Adipocyte (in vitro differentiated cells): Measurements from ENCODE around the gene TRIM63.

ENCODE experiments used
- DNase-seq: peaks from one replicate; pipeline ENCODE4 v3.0.0-alpha.2; 2015; ENCODE audit warnings: low read depth
- H3K27me3 ChIP-seq: replicated peaks from 2 replicates; pipeline ENCODE4 v1.7.0; 2013; ENCODE audit warnings: mild to moderate bottlenecking, low read length, moderate library complexity; ENCODE audit not compliant: control insufficient read depth, insufficient read depth
- H3K36me3 ChIP-seq: 2 replicates; pipeline ENCODE4 v1.7.0; 2013; ENCODE audit warnings: low read length, mild to moderate bottlenecking, moderate library complexity; ENCODE audit not compliant: control insufficient read depth, insufficient read depth, severe bottlenecking
- H3K4me1 ChIP-seq: 2 replicates; pipeline ENCODE4 v1.7.0; 2013; ENCODE audit warnings: mild to moderate bottlenecking, low read length, moderate library complexity; ENCODE audit not compliant: control insufficient read depth, insufficient read depth
- H3K4me3 ChIP-seq: 2 replicates; pipeline ENCODE4 v1.7.0; 2013; ENCODE audit warnings: mild to moderate bottlenecking, low read length, moderate library complexity
- H3K9ac ChIP-seq: 2 replicates; pipeline ENCODE4 v1.7.0; 2013; ENCODE audit warnings: mild to moderate bottlenecking, low read length, moderate library complexity
- H3K9me3 ChIP-seq: 2 replicates; pipeline ENCODE4 v1.7.0; 2013; ENCODE audit warnings: mild to moderate bottlenecking, low read length, moderate library complexity; ENCODE audit not compliant: control insufficient read depth

TRIM63 gene

GRCh38 chr1:26029864-26030481 is 37.5 kb downstream of the TRIM63 start:
- Histone ChIP-seq H3K9ac (no peak overlapping the region), H3K36me3 (no peaks in the 10 kb centered on the region), H3K9me3 (no peaks in the 10 kb centered on the region), H3K27me3 (peaks cover 8% of the 10 kb centered on the region), H3K4me1 (peaks cover 5% of the 10 kb centered on the region), H3K4me3 (no peak overlapping the region)
- DNase-seq, result no peak

- Histone ChIP-seq H3K9ac (no peak overlapping the region), H3K4me3 (no peak overlapping the region), H3K9me3 (no peaks in the 10 kb centered on the region), H3K27me3 (peaks cover 1% of the 10 kb centered on the region), H3K4me1 (peaks cover 5% of the 10 kb centered on the region), H3K36me3 (no peaks in the 10 kb centered on the region)
- no peak for DNase-seq
Observed at GRCh38 chr1:26029054-26029863, 38.2 kb downstream of the TRIM63 start.

GRCh38 chr1:26028490-26028980 is 38.9 kb downstream of the TRIM63 start:
- Histone ChIP-seq H3K4me3 (no peak overlapping the region), H3K9me3 (no peaks in the 10 kb centered on the region), H3K4me1 (peaks cover 5% of the 10 kb centered on the region), H3K9ac (no peak overlapping the region), H3K36me3 (no peaks in the 10 kb centered on the region), H3K27me3 (no peaks in the 10 kb centered on the region)
- DNase-seq, result no peak

- no peaks in the 10 kb centered on the region for H3K9me3 ChIP-seq
- no peaks in the 10 kb centered on the region for H3K27me3 ChIP-seq
- peaks cover 5% of the 10 kb centered on the region for H3K4me1 ChIP-seq
- DNase-seq, result no peak
- no peak overlapping the region for H3K9ac ChIP-seq
- no peaks in the 10 kb centered on the region for H3K36me3 ChIP-seq
- H3K4me3 ChIP-seq, result no peak overlapping the region
Observed at GRCh38 chr1:26027716-26028489, 39.5 kb downstream of the TRIM63 start.

GRCh38 chr1:26025517-26025916 is 41.9 kb downstream of the TRIM63 start:
- DNase-seq, result no peak
- Histone ChIP-seq H3K36me3 (no peaks in the 10 kb centered on the region), H3K9me3 (no peaks in the 10 kb centered on the region), H3K4me1 (peaks cover 19% of the 10 kb centered on the region), H3K27me3 (no peaks in the 10 kb centered on the region), H3K9ac (no peak overlapping the region), H3K4me3 (no peak overlapping the region)

GRCh38 chr1:26025060-26025459 is 42.4 kb downstream of the TRIM63 start:
- H3K27me3 ChIP-seq, result no peaks in the 10 kb centered on the region
- H3K4me3 ChIP-seq, result no peak overlapping the region
- no peak overlapping the region for H3K9ac ChIP-seq
- no peak for DNase-seq
- peaks cover 23% of the 10 kb centered on the region for H3K4me1 ChIP-seq
- H3K9me3 ChIP-seq, result no peaks in the 10 kb centered on the region
- no peaks in the 10 kb centered on the region for H3K36me3 ChIP-seq

GRCh38 chr1:26023826-26024225 is 43.6 kb downstream of the TRIM63 start:
- H3K4me1 ChIP-seq, result peaks cover 31% of the 10 kb centered on the region
- DNase-seq, result peak; percentile 73
- H3K27me3 ChIP-seq, result no peaks in the 10 kb centered on the region
- H3K9me3 ChIP-seq, result no peaks in the 10 kb centered on the region
- H3K9ac ChIP-seq, result no peak overlapping the region
- H3K4me3 ChIP-seq, result no peak overlapping the region
- H3K36me3 ChIP-seq, result no peaks in the 10 kb centered on the region

GRCh38 chr1:26023009-26023408 is 44.4 kb downstream of the TRIM63 start:
- no peak overlapping the region for H3K4me3 ChIP-seq
- no peaks in the 10 kb centered on the region for H3K27me3 ChIP-seq
- DNase-seq, result no peak

GRCh38 chr1:26022404-26022779 is 45.0 kb downstream of the TRIM63 start:
- Histone ChIP-seq H3K27me3 (no peaks in the 10 kb centered on the region), H3K4me3 (no peak overlapping the region), H3K36me3 (no peaks in the 10 kb centered on the region), H3K9me3 (no peaks in the 10 kb centered on the region), H3K9ac (peak overlapping the region; percentile 52), H3K4me1 (peaks cover 32% of the 10 kb centered on the region)
- no peak for DNase-seq

More at GRCh38 chr1:26023009-26023408, 44.4 kb downstream of the TRIM63 start:
- H3K9me3 ChIP-seq, result no peaks in the 10 kb centered on the region
- no peaks in the 10 kb centered on the region for H3K36me3 ChIP-seq
- H3K4me1 ChIP-seq, result peaks cover 31% of the 10 kb centered on the region
- H3K9ac ChIP-seq, result no peak overlapping the region

- H3K27me3 ChIP-seq, result no peaks in the 10 kb centered on the region
- H3K9me3 ChIP-seq, result no peaks in the 10 kb centered on the region
- H3K36me3 ChIP-seq, result no peaks in the 10 kb centered on the region
- peak within 1 kb of the TSS; percentile 52 for H3K9ac ChIP-seq
- peaks cover 37% of the 10 kb centered on the region for H3K4me1 ChIP-seq
- DNase-seq, result peak; percentile 71
- peak within 1 kb of the TSS; percentile 69 for H3K4me3 ChIP-seq
Observed at GRCh38 chr1:26021647-26022403, 45.6 kb downstream of the TRIM63 start, which contains the start of gene EXTL1. EXTL1 (plus strand) TSS chr1:26021775; CDS start chr1:26022647, 872 bp downstream.
